OCI-LY1 (cell line): ENCODE results near the gene GNAI2.

ENCODE experiments used
- EZH2 ChIP-seq: fragments of 200-600 bp; sonication (generic), shearing (Covaris generic); IDR thresholded peaks from 2 replicates; pipeline ENCODE4 v1.8.0; 2017; ENCODE audit warnings: borderline replicate concordance, mixed run types, mild to moderate bottlenecking, antibody characterized with exemption, low read length, moderate library complexity, mixed read lengths
- TF ChIP-seq, protein P1 (sequence below): fragments of 200-600 bp; sonication (generic), shearing (Covaris generic); IDR thresholded peaks from 2 replicates; pipeline ENCODE4 v1.5.1; 2017; ENCODE audit warnings: mild to moderate bottlenecking, antibody characterized with exemption, low read length, moderate library complexity, mixed read lengths

DNA sequence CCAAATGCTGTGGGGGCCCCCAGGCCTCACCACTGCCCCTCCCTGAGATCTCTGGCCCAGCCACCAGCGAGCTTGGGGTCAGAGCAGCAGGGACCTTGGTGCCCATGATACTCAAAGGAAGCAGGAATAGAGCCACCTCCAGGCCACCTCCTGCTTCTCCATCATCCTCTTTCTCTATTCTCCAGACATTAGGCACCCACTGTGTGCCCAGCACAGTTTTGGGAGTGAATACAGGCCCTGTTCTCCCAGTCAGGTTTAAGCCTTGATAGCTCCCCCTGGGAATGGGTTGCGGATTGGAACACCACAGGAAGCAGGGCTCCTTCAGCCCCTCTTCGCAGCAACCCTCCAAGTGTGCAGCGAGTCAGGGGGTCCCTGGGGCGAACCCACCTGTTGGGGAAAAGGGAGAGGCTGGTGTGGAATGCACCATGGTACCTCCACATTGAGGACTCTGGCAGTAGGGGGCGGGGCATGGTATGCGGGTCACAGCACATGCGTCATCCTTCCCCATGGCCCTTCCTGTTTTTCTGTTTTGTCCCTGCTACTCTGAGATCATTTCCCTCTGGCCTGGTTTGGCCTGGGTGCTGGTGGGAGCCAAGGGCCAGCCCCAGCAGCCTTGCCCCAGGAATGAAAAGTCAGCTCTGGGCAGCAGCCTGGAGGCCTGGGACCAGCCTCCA, 18.7 kb downstream of the GNAI2 start:
- TF ChIP-seq, protein P1, sequence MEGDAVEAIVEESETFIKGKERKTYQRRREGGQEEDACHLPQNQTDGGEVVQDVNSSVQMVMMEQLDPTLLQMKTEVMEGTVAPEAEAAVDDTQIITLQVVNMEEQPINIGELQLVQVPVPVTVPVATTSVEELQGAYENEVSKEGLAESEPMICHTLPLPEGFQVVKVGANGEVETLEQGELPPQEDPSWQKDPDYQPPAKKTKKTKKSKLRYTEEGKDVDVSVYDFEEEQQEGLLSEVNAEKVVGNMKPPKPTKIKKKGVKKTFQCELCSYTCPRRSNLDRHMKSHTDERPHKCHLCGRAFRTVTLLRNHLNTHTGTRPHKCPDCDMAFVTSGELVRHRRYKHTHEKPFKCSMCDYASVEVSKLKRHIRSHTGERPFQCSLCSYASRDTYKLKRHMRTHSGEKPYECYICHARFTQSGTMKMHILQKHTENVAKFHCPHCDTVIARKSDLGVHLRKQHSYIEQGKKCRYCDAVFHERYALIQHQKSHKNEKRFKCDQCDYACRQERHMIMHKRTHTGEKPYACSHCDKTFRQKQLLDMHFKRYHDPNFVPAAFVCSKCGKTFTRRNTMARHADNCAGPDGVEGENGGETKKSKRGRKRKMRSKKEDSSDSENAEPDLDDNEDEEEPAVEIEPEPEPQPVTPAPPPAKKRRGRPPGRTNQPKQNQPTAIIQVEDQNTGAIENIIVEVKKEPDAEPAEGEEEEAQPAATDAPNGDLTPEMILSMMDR, result no peak
- no peak for TF ChIP-seq EZH2
